ENCODE data around the gene SPRR4. TPM values are rescaled to one million over a fixed set of nuclear protein-coding genes. Genes with fewer than 3 reads are reported as not detected.

The SPRR4 gene
- total and polyA plus RNA-seq, 9 of the 15 experiments (the other 6 are each of a cell fraction or from before 2014, with no cell fraction given): not detected

DNA sequence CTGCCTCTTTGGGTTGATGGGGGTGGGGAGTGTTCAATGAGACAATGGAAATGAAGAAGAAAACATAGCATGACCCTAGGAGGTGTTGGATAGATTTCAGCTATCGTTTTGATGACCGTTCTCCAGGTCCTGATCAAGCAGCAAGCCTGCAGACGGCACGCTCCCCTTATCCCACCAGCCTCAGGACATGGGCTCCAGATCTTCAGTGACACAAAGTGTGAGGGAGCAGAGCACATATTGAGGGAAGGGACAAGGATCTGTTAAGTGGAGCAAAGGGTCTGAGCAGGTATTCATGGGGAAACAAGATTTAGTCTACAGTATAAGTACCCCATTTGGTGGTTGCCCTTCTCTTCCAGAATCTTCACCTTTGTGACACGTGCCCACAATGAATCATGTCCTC, 18.7 kb upstream of the SPRR4 start (continued):
- TF ChIP-seq, protein P1, sequence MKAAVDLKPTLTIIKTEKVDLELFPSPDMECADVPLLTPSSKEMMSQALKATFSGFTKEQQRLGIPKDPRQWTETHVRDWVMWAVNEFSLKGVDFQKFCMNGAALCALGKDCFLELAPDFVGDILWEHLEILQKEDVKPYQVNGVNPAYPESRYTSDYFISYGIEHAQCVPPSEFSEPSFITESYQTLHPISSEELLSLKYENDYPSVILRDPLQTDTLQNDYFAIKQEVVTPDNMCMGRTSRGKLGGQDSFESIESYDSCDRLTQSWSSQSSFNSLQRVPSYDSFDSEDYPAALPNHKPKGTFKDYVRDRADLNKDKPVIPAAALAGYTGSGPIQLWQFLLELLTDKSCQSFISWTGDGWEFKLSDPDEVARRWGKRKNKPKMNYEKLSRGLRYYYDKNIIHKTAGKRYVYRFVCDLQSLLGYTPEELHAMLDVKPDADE (conservative IDR thresholded peaks at IDR 0.05; ENCODE audit: control insufficient read depth, low read depth, low read length): no peak
- TF ChIP-seq EZH2 (IDR thresholded peaks at IDR 0.05; ENCODE audit: borderline replicate concordance, low read depth, low read length): no peak
- no peak for TF ChIP-seq ZNF584 (CRISPR knock-in tag; IDR thresholded peaks at IDR 0.05; ENCODE audit: low read depth)
- no peak for TF ChIP-seq ETS2 (tag; IDR thresholded peaks at IDR 0.05; ENCODE audit: borderline replicate concordance, poor library complexity, severe bottlenecking)
- no peak for TF ChIP-seq FOXP1 (CRISPR knock-in tag; IDR thresholded peaks at IDR 0.05)
- no peak for TF ChIP-seq TAF1 (IDR thresholded peaks at IDR 0.05; ENCODE audit: control insufficient read depth, extremely low read depth, insufficient read depth, low read length, severe bottlenecking)
- TF ChIP-seq HNRNPUL1 (IDR thresholded peaks at IDR 0.05; ENCODE audit: low read length): no peak
- TF ChIP-seq GATA2 (CRISPR knock-in tag; IDR thresholded peaks at IDR 0.05): no peak
- TF ChIP-seq ETV6 (IDR thresholded peaks at IDR 0.05; ENCODE audit: borderline replicate concordance in 1 of 2, low read depth in 2 of 2, low read length in 1 of 2): no peak
- TF ChIP-seq ETV6 (CRISPR knock-in tag; IDR thresholded peaks at IDR 0.05; ENCODE audit: borderline replicate concordance): no peak
- TF ChIP-seq DLX4 (CRISPR knock-in tag; IDR thresholded peaks at IDR 0.05): no peak
- no peak for TF ChIP-seq MCM7 (IDR thresholded peaks at IDR 0.05)
- TF ChIP-seq, protein P2, sequence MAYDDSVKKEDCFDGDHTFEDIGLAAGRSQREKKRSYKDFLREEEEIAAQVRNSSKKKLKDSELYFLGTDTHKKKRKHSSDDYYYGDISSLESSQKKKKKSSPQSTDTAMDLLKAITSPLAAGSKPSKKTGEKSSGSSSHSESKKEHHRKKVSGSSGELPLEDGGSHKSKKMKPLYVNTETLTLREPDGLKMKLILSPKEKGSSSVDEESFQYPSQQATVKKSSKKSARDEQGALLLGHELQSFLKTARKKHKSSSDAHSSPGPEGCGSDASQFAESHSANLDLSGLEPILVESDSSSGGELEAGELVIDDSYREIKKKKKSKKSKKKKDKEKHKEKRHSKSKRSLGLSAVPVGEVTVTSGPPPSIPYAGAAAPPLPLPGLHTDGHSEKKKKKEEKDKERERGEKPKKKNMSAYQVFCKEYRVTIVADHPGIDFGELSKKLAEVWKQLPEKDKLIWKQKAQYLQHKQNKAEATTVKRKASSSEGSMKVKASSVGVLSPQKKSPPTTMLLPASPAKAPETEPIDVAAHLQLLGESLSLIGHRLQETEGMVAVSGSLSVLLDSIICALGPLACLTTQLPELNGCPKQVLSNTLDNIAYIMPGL (CRISPR knock-in tag; IDR thresholded peaks at IDR 0.05): no peak
- TF ChIP-seq ZNF668 (CRISPR knock-in tag; IDR thresholded peaks at IDR 0.05): no peak
- TF ChIP-seq YBX1 (IDR thresholded peaks at IDR 0.05): no peak
- TF ChIP-seq SNAPC5 (CRISPR knock-in tag; IDR thresholded peaks at IDR 0.05): no peak
- no peak for TF ChIP-seq ZNF282 (CRISPR knock-in tag; IDR thresholded peaks at IDR 0.05)
